ENCODE measurements around the gene LY6G5C. TPM values are rescaled to one million over a fixed set of nuclear protein-coding genes. Genes with fewer than 3 reads are reported as not detected.

The LY6G5C gene
- total RNA-seq, 4 donors from 2014 or later: 0.95 to 2.2 TPM; not detected in 2

Small RNA genes within 50 kb of the gene (small RNA-seq; reads per million reads assigned to genes)
- gene LY6G6D (0 reads per million in 4 donors), gene MIR4646 (0 to 0.55 (median 0.32) reads per million in 4 donors), gene MIR6832 (0 reads per million in 4 donors), gene RF00019 (0 reads per million in 4 donors)

Other genes with a start within 250 kb of the LY6G5C start
- 1 to 10 TPM; 1.4 to 9.7 (median 4.0) TPM for gene MICB, start 182.9 kb downstream of the LY6G5C start, total RNA-seq
- not detected for gene MCCD1, start 152.1 kb downstream of the LY6G5C start, total RNA-seq
- gene DDX39B, start 139.1 kb downstream of the LY6G5C start, total RNA-seq: 100 to 1,000 TPM; 147 to 519 (median 271) TPM
- under 1 TPM in 2 of 4 donors, not detected in 2; 0.82 to 0.95 TPM for gene ATP6V1G2, start 134.5 kb downstream of the LY6G5C start, total RNA-seq
- gene NFKBIL1, start 133.5 kb downstream of the LY6G5C start, total RNA-seq: 10 to 100 TPM; 13.7 to 29.5 (median 22.9) TPM
- not detected for gene LTA, start 108.8 kb downstream of the LY6G5C start, total RNA-seq
- gene TNF, start 105.5 kb downstream of the LY6G5C start, total RNA-seq: 1 to 10 TPM in 1 of 4 donors, under 1 TPM in 1, not detected in 2; 0.41 to 1.1 TPM
- 10 to 100 TPM in 1 of 4 donors, 1 to 10 TPM in 1, not detected in 2; 7.6 to 34.8 TPM for gene LTB, start 98.6 kb downstream of the LY6G5C start, total RNA-seq
- 1 to 10 TPM in 3 of 4 donors, not detected in 1; 1.1 to 7.6 (median 1.9) TPM for gene LST1, start 94.8 kb downstream of the LY6G5C start, total RNA-seq
- not detected for gene NCR3, start 88.1 kb downstream of the LY6G5C start, total RNA-seq
- 10 to 100 TPM in 2 of 4 donors, 1 to 10 TPM in 1, not detected in 1; 9.4 to 19.5 (median 17.3) TPM for gene AIF1, start 65.8 kb downstream of the LY6G5C start, total RNA-seq
- 100 to 1,000 TPM in 1 of 4 donors, 10 to 100 TPM in 3; 63.9 to 138 (median 85.8) TPM for gene PRRC2A, start 60.4 kb downstream of the LY6G5C start, total RNA-seq
- 100 to 1,000 TPM; 221 to 310 (median 231) TPM for gene BAG6, start 28.4 kb downstream of the LY6G5C start, total RNA-seq
- gene APOM, start 25.2 kb downstream of the LY6G5C start, total RNA-seq: 1 to 10 TPM in 2 of 4 donors, not detected in 2; 2.2 to 5.5 TPM
- gene C6orf47, start 20.3 kb downstream of the LY6G5C start, total RNA-seq: 10 to 100 TPM; 18.7 to 45.7 (median 25.2) TPM
- gene GPANK1, start 16.1 kb downstream of the LY6G5C start, total RNA-seq: 10 to 100 TPM in 3 of 4 donors, 1 to 10 TPM in 1; 2.4 to 32.9 (median 23.2) TPM
- gene CSNK2B, start 15.0 kb downstream of the LY6G5C start, total RNA-seq: 100 to 1,000 TPM; 182 to 231 (median 210) TPM
- 10 to 100 TPM in 2 of 4 donors, 1 to 10 TPM in 2; 2.4 to 21.3 (median 10.3) TPM for gene LY6G5B, start 11.1 kb downstream of the LY6G5C start, total RNA-seq
- gene ABHD16A, start 22.3 kb upstream of the LY6G5C start, total RNA-seq: 10 to 100 TPM; 45.4 to 72.8 (median 67.4) TPM
- gene LY6G6F, start 25.8 kb upstream of the LY6G5C start, total RNA-seq: not detected
- not detected for gene LY6G6D, start 34.3 kb upstream of the LY6G5C start, total RNA-seq
- gene LY6G6C, start 40.7 kb upstream of the LY6G5C start, total RNA-seq: not detected
- gene MPIG6B, start 42.3 kb upstream of the LY6G5C start, total RNA-seq: under 1 TPM in 1 of 4 donors, not detected in 3; 0.16 TPM
- 100 to 1,000 TPM in 3 of 4 donors, 10 to 100 TPM in 1; 78.3 to 148 (median 107) TPM for gene DDAH2, start 48.2 kb upstream of the LY6G5C start, total RNA-seq
- 100 to 1,000 TPM; 253 to 375 (median 362) TPM for gene CLIC1, start 55.5 kb upstream of the LY6G5C start, total RNA-seq
- 100 to 1,000 TPM in 1 of 4 donors, 10 to 100 TPM in 3; 16.5 to 159 (median 43.9) TPM for gene MSH5, start 58.9 kb upstream of the LY6G5C start, total RNA-seq
- gene SAPCD1, start 81.6 kb upstream of the LY6G5C start, total RNA-seq: 10 to 100 TPM in 1 of 4 donors, 1 to 10 TPM in 1, not detected in 2; 3.3 to 11.1 TPM
- 10 to 100 TPM in 2 of 4 donors, 1 to 10 TPM in 2; 7.6 to 22.1 (median 9.6) TPM for gene VWA7, start 96.3 kb upstream of the LY6G5C start, total RNA-seq
- gene VARS1, start 114.7 kb upstream of the LY6G5C start, total RNA-seq: 10 to 100 TPM; 18.0 to 54.7 (median 31.1) TPM
- gene LSM2, start 125.9 kb upstream of the LY6G5C start, total RNA-seq: 10 to 100 TPM; 23.5 to 43.0 (median 34.8) TPM
- under 1 TPM in 2 of 4 donors, not detected in 2; 0.64 to 0.68 TPM for gene HSPA1L, start 134.2 kb upstream of the LY6G5C start, total RNA-seq
- 100 to 1,000 TPM; 192 to 247 (median 221) TPM for gene HSPA1A, start 134.5 kb upstream of the LY6G5C start, total RNA-seq
- gene HSPA1B, start 146.7 kb upstream of the LY6G5C start, total RNA-seq: 100 to 1,000 TPM; 104 to 471 (median 278) TPM
- gene NEU1, start 181.8 kb upstream of the LY6G5C start, total RNA-seq: 10 to 100 TPM; 21.1 to 88.7 (median 65.4) TPM
- 100 to 1,000 TPM; 149 to 734 (median 395) TPM for gene SLC44A4, start 197.9 kb upstream of the LY6G5C start, total RNA-seq
- 10 to 100 TPM; 25.9 to 33.3 (median 27.9) TPM for gene EHMT2, start 216.6 kb upstream of the LY6G5C start, total RNA-seq
- gene ZBTB12, start 221.0 kb upstream of the LY6G5C start, total RNA-seq: 1 to 10 TPM in 1 of 4 donors, under 1 TPM in 3; 0.14 to 1.3 (median 0.77) TPM
- gene C2, start 246.7 kb upstream of the LY6G5C start, total RNA-seq: 1 to 10 TPM; 4.6 to 9.4 (median 7.5) TPM